H1 (cell line): ENCODE data around the gene TRIM59. TPM values are rescaled to one million over a fixed set of nuclear protein-coding genes. Genes with fewer than 3 reads are reported as not detected.

ENCODE experiments used
- CTCF ChIA-PET: fragments of 300-600 bp; sonication (Branson Sonifier 250); formaldehyde crosslinking; loops from one replicate; lab custom pipeline; 2021; ENCODE audit not compliant: partially characterized antibody; lab: Charles Lee
- POLR2A ChIA-PET: fragments of 300-600 bp; sonication (Branson Sonifier 250); formaldehyde crosslinking; loops from one replicate; lab custom pipeline; 2021; ENCODE audit warnings: inconsistent platforms; ENCODE audit not compliant: partially characterized antibody; lab: Charles Lee
- DNase-seq, 2 experiments: peaks; one replicate each; pipeline versions ENCODE4 v3.0.0 to v3.0.0-alpha.2; 2010 to 2022; ENCODE audit warnings: low spot score in 2 of 2, low read depth in 1 of 2, mixed read lengths in 1 of 2
- FAIRE-seq: peaks from 2 replicates; lab custom pipeline; 2011; peaks lifted over from hg19 to GRCh38; lab: Jason Lieb, UNC
- H2AFZ ChIP-seq: 2 replicates; pipeline ENCODE4 v1.8.1; 2012; ENCODE audit warnings: low read length, inconsistent platforms
- H2AK5ac ChIP-seq: 2 replicates; pipeline ENCODE4 v1.6.1; 2013; ENCODE audit warnings: low read depth, low read length
- H2BK120ac ChIP-seq: replicated peaks from 2 replicates; pipeline ENCODE3; 2013; ENCODE audit warnings: low read depth, low read length, inconsistent platforms
- H2BK12ac ChIP-seq: 2 replicates; pipeline ENCODE4 v1.6.1; 2013; ENCODE audit warnings: low read depth, low read length
- H2BK15ac ChIP-seq: 2 replicates; pipeline ENCODE4 v1.6.1; 2013; ENCODE audit warnings: low read length
- H2BK20ac ChIP-seq: 2 replicates; pipeline ENCODE4 v1.6.1; 2013; ENCODE audit warnings: low read length
- H2BK5ac ChIP-seq: 2 replicates; pipeline ENCODE4 v1.6.1; 2013; ENCODE audit warnings: low read depth, low read length
- H3K14ac ChIP-seq: 2 replicates; pipeline ENCODE4 v1.6.1; 2013; ENCODE audit warnings: inconsistent platforms; ENCODE audit not compliant: insufficient read length
- H3K18ac ChIP-seq: 2 replicates; pipeline ENCODE4 v1.6.1; 2013; ENCODE audit warnings: low read length; ENCODE audit errors: extremely low read depth
- H3K23ac ChIP-seq: 2 replicates; pipeline ENCODE4 v1.6.1; 2013; ENCODE audit warnings: inconsistent platforms; ENCODE audit not compliant: insufficient read length
- H3K23me2 ChIP-seq: 2 replicates; pipeline ENCODE4 v1.6.1; 2013; ENCODE audit warnings: low read depth, low read length
- H3K27ac ChIP-seq: 2 replicates; pipeline ENCODE4 v1.6.1; 2011; ENCODE audit warnings: low read depth, low read length, inconsistent platforms
- H3K27me3 ChIP-seq, 4 experiments: replicated peaks in 1 of 4; 1 replicate in 1 of 4; 2 replicates in 3 of 4; pipeline versions ENCODE4 v1.6.1 to v1.8.1; 2011 to 2013; ENCODE audit warnings: low read length in 3 of 4, mild to moderate bottlenecking in 3 of 4, inconsistent platforms in 2 of 4, mixed read lengths in 2 of 4, moderate library complexity in 1 of 4; ENCODE audit not compliant: control insufficient read depth in 3 of 4, insufficient read depth in 3 of 4; ENCODE audit errors: extremely low read depth in 1 of 4
- H3K36me3 ChIP-seq, 4 experiments: 2 replicates each; pipeline versions ENCODE4 v1.6.1 to v1.8.1; 2011 to 2013; ENCODE audit warnings: mild to moderate bottlenecking in 4 of 4, low read length in 3 of 4, moderate library complexity in 2 of 4, control low read depth in 1 of 4, inconsistent platforms in 1 of 4; ENCODE audit not compliant: insufficient read depth in 4 of 4, control insufficient read depth in 2 of 4
- H3K4ac ChIP-seq: replicated peaks from 2 replicates; pipeline ENCODE3; 2013; ENCODE audit warnings: low read length, low read depth, mixed read lengths, inconsistent platforms; ENCODE audit not compliant: insufficient read length
- H3K4me1 ChIP-seq, 4 experiments: replicated peaks in 1 of 4; 1 replicate in 1 of 4; 2 replicates in 3 of 4; pipeline versions ENCODE4 v1.6.1 to v1.8.1; 2011 to 2013; ENCODE audit warnings: low read length in 3 of 4, inconsistent platforms in 2 of 4, mixed read lengths in 1 of 4; ENCODE audit not compliant: insufficient read depth in 4 of 4, control insufficient read depth in 3 of 4
- H3K4me2 ChIP-seq, 2 experiments: 2 replicates each; pipeline versions ENCODE4 v1.6.1 to v1.8.1; 2011 to 2013; ENCODE audit warnings: low read depth in 2 of 2, low read length in 2 of 2, control low read depth in 1 of 2, inconsistent platforms in 1 of 2, mild to moderate bottlenecking in 1 of 2; ENCODE audit not compliant: insufficient read depth in 1 of 2
- H3K4me3 ChIP-seq, 4 experiments: fragments of 200-600, 300-600 bp in 1 of 4; sonication (generic), shearing (Covaris generic), sonication (Bioruptor Twin) in 1 of 4; 2 replicates each; pipeline versions ENCODE4 v1.5.1 to v1.8.1; 2011 to 2016; ENCODE audit warnings: low read length in 4 of 4, low read depth in 3 of 4, control low read depth in 2 of 4, inconsistent platforms in 2 of 4, mild to moderate bottlenecking in 2 of 4, mixed read lengths in 1 of 4, moderate library complexity in 1 of 4; ENCODE audit not compliant: insufficient read depth in 2 of 4; ENCODE audit errors: extremely low read depth in 1 of 4
- H3K56ac ChIP-seq: replicated peaks from 2 replicates; pipeline ENCODE3; 2013; ENCODE audit warnings: low read depth, mild to moderate bottlenecking, mixed read lengths, low read length, inconsistent platforms; ENCODE audit not compliant: insufficient read length
- H3K79me1 ChIP-seq: 2 replicates; pipeline ENCODE4 v1.6.1; 2013; ENCODE audit warnings: low read depth, low read length, control low read depth
- H3K79me2 ChIP-seq, 2 experiments: 2 replicates each; pipeline versions ENCODE4 v1.6.1 to v1.8.1; 2012 to 2013; ENCODE audit warnings: low read length in 2 of 2, mild to moderate bottlenecking in 2 of 2, inconsistent platforms in 1 of 2; ENCODE audit not compliant: insufficient read depth in 2 of 2, control insufficient read depth in 1 of 2
- H3K9ac ChIP-seq, 4 experiments: replicated peaks in 1 of 4; 1 replicate in 1 of 4; 2 replicates in 3 of 4; pipeline versions ENCODE4 v1.6.1 to v1.8.1; 2011 to 2013; ENCODE audit warnings: low read depth in 3 of 4, low read length in 3 of 4, control low read depth in 2 of 4, mild to moderate bottlenecking in 2 of 4, moderate library complexity in 2 of 4, inconsistent platforms in 1 of 4; ENCODE audit errors: extremely low read depth in 1 of 4
- H3K9me3 ChIP-seq, 2 experiments: 2 replicates each; pipeline versions ENCODE4 v1.6.1 to v1.8.1; 2012 to 2013; ENCODE audit warnings: mild to moderate bottlenecking in 2 of 2, moderate library complexity in 2 of 2, control low read depth in 1 of 2, inconsistent platforms in 1 of 2, low read depth in 1 of 2, low read length in 1 of 2, mixed read lengths in 1 of 2; ENCODE audit not compliant: insufficient read depth in 2 of 2
- H4K20me1 ChIP-seq, 2 experiments: replicated peaks in 1 of 2; 2 replicates each; pipeline versions ENCODE3 to v1.8.1; 2011 to 2013; ENCODE audit warnings: inconsistent platforms in 2 of 2, low read length in 2 of 2, mild to moderate bottlenecking in 1 of 2; ENCODE audit not compliant: insufficient read depth in 2 of 2, control insufficient read depth in 1 of 2
- H4K5ac ChIP-seq: 2 replicates; pipeline ENCODE4 v1.6.1; 2013; ENCODE audit warnings: low read length, low read depth, mixed read lengths, inconsistent platforms; ENCODE audit not compliant: insufficient read length
- H4K8ac ChIP-seq: 2 replicates; pipeline ENCODE4 v1.8.0; 2013; ENCODE audit warnings: mild to moderate bottlenecking, moderate library complexity, low read length, inconsistent platforms; ENCODE audit not compliant: insufficient read depth; ENCODE audit errors: extremely low read depth
- H4K91ac ChIP-seq: replicated peaks from 2 replicates; pipeline ENCODE3; 2013; ENCODE audit warnings: low read length, mixed read lengths, inconsistent platforms; ENCODE audit not compliant: insufficient read length
- POLR2AphosphoS5 ChIP-seq: IDR thresholded peaks from 2 replicates; pipeline ENCODE4 v1.6.1; 2011; ENCODE audit warnings: low read depth, low read length
- TAF7 ChIP-seq: optimal IDR thresholded peaks from 2 replicates; pipeline ENCODE3; 2011; ENCODE audit warnings: low read depth, mild to moderate bottlenecking, inconsistent platforms, low read length, moderate library complexity, borderline replicate concordance
- WGBS, 2 experiments: shearing (Covaris generic) in 1 of 2; methylation state at CpG; one replicate each; pipeline versions ENCODE4 v1.1.6 to v1.1.7; 2013 to 2015; ENCODE audit warnings: low lambda C conversion rate in 2 of 2, mixed read lengths in 2 of 2, inconsistent platforms in 1 of 2, low coverage in 1 of 2, missing lambda C conversion rate in 1 of 2; ENCODE audit not compliant: insufficient replicate concordance in 2 of 2, insufficient coverage in 1 of 2, insufficient read length in 1 of 2; ENCODE audit errors: extremely low coverage in 1 of 2, missing lambda C conversion rate in 1 of 2; 5-methylcytosine and 5-hydroxymethylcytosine counted together
- polyA plus RNA-seq, 7 experiments: library from polyadenylated mRNA; depleted of rRNA in 3 of 7; stranded (reverse) in 5 of 7; unstranded in 2 of 7; fragments of >200 nt in 5 of 7; fragments of 200-250 nt in 2 of 7; gene quantifications; 1 replicate in 5 of 7; 2 replicates in 1 of 7; 4 replicates in 1 of 7; pipeline versions ENCODE4 v1.2.1 to v1.2.3, GENCODE V29; 2011 to 2013; ENCODE audit warnings: missing spikeins in 2 of 7, mixed read lengths in 2 of 7
- total RNA-seq: library from RNA; stranded (reverse); fragmentation: NEBNext Ultra II Directional; extraction: Animal tissue kit (Norgen Biotek cat#: 25700); gene quantifications from 2 replicates; pipeline ENCODE4 v1.2.1, GENCODE V29; 2021

TRIM59 gene
- total and polyA plus RNA-seq, 2 of the 8 experiments (the other 6 are each of a cell fraction or from before 2014, with no cell fraction given), result 11.6 to 53.4 TPM

DNA sequence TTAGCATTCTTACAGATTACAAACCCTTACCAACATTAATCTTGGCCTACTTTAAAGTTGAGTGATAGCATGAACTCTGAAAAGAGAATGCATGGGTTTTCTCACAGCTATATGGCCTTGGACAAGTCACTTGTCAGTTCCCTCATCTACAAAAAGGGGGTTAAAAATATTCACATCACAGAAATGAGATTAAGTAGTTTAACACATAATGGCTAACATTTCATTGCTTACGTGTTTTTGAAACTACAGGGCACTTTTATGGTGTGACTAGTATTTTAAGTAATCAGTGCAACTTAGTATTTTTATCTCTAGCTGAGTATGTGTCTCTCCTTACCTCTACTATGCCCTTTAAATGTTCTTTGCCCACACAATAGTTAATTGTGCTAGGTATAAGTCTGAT, 13.8 kb downstream of the TRIM59 start:
- no peaks in the 10 kb centered on the region for H3K79me1 ChIP-seq
- H3K23me2 ChIP-seq, result no peaks in the 10 kb centered on the region
- H3K36me3 ChIP-seq, result peaks cover 5 to 81% (median 43%) of the 10 kb centered on the region in 4 experiments
- H4K91ac ChIP-seq, result no peak overlapping the region
- no peak overlapping the region for H4K5ac ChIP-seq
- no peak overlapping the region for H2AK5ac ChIP-seq
- peaks cover 0 to 5% (median under 1%) of the 10 kb centered on the region in 4 experiments; a peak in 3 of 7 replicates for H3K4me1 ChIP-seq
- no peak overlapping the region for H2BK120ac ChIP-seq
- no peaks in the 10 kb centered on the region for H3K9me3 ChIP-seq
- H3K4me2 ChIP-seq, result no peak overlapping the region
- no peak overlapping the region for H2BK20ac ChIP-seq
- no peak overlapping the region for H2BK5ac ChIP-seq
- TF ChIP-seq POLR2AphosphoS5 (no peak), TAF7 (no peak)
- H2BK12ac ChIP-seq, result no peak overlapping the region
- WGBS, 2 experiments, result 96% methylated on average over 1 of the region's 1 CpG; no CpG with 5 or more reads in 1 of the 2 experiments
- H3K18ac ChIP-seq, result no peak overlapping the region
- CTCF ChIA-PET, result interaction anchor here (0.6 to 1.7 kb wide), 5 partner anchors 11 to 404 kb away, joined by 3 to 4 read pairs (median 3); partner anchors contain the start of gene TRIM59
- H4K8ac ChIP-seq, result no peak overlapping the region
- DNase-seq, result no peak
- FAIRE-seq, result no peak
- no peak overlapping the region for H2AFZ ChIP-seq
- peaks cover 0 to 7% of the 10 kb centered on the region in 2 experiments for H4K20me1 ChIP-seq
- POLR2A ChIA-PET, result interaction anchor here (1.2 to 8.6 kb wide), 4 partner anchors 9 to 36 kb away, joined by 3 to 70 read pairs (median 10); partner anchors contain the start of genes SMC4 and TRIM59
- H3K27ac ChIP-seq, result no peak overlapping the region
- H3K79me2 ChIP-seq, result peaks cover 0 to 64% of the 10 kb centered on the region in 2 experiments; a peak in 3 of 4 replicates
- H3K27me3 ChIP-seq, result no peaks in the 10 kb centered on the region
- H3K4ac ChIP-seq, result no peak overlapping the region
- H3K56ac ChIP-seq, result no peak overlapping the region
- H3K9ac ChIP-seq, result no peak overlapping the region
- H3K4me3 ChIP-seq, result no peak overlapping the region
- no peak overlapping the region for H3K23ac ChIP-seq
- H3K14ac ChIP-seq, result no peak overlapping the region
- no peak overlapping the region for H2BK15ac ChIP-seq
